SK-N-SH treated with all-trans-retinoic acid at 6 μM for 48 hours (cell line): ENCODE data around the gene SELENOM.

Experiments used
- BACH2 ChIP-seq: fragments of 250-450 bp; sonication (Bioruptor Pico); IDR thresholded peaks from 2 replicates; pipeline ENCODE4 v1.9.0; 2021; ENCODE audit warnings: mild to moderate bottlenecking, borderline replicate concordance
- OSR1 ChIP-seq: fragments of 250-450 bp; sonication (Bioruptor Pico); IDR thresholded peaks from 2 replicates; pipeline ENCODE4 v1.8.0; 2022; ENCODE audit warnings: moderate library complexity, mild to moderate bottlenecking, inconsistent platforms
- ZFP3 ChIP-seq: fragments of 250-450 bp; sonication (Bioruptor Pico); IDR thresholded peaks from 2 replicates; pipeline ENCODE4 v1.5.0; 2020; ENCODE audit warnings: mild to moderate bottlenecking, moderate library complexity
- ZFP30 ChIP-seq: fragments of 450-650 bp; formaldehyde crosslinking; IDR thresholded peaks from 2 replicates; pipeline ENCODE4 v1.5.0; 2022; ENCODE audit warnings: mild to moderate bottlenecking, moderate library complexity
- ZNF565 ChIP-seq: fragments of 450-650 bp; formaldehyde crosslinking; conservative IDR thresholded peaks from 2 replicates; pipeline ENCODE4 v1.5.0; 2020; ENCODE audit warnings: low read depth, mild to moderate bottlenecking, moderate library complexity
- ZNF70 ChIP-seq: fragments of 450-650 bp; formaldehyde crosslinking; IDR thresholded peaks from 2 replicates; pipeline ENCODE4 v1.5.0; 2020; ENCODE audit warnings: mild to moderate bottlenecking, moderate library complexity
- TF ChIP-seq, protein P1 (sequence below): fragments of 250-450 bp; sonication (Bioruptor Pico); IDR thresholded peaks from 2 replicates; pipeline ENCODE4 v1.5.1; 2021; ENCODE audit warnings: mild to moderate bottlenecking, moderate library complexity

DNA sequence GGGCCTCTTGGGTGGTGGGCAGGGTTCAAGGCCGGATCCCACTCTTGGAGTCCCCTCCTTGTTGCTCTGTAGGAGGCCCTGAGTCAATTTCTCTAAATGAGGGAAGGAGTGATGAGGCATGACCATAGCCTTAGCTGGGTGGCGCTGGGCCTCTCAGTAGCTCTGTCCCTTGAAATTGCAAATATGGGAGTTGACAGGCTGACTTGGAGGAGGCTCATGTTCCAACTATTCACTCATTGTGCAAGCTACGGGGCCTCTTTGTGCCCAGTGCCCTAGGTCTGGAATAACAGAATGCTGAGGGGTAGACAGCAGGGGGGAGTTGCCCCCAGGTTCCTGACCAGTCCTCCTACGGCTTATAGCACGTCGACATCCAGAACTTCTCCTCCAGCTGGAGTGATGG, 8.0 kb downstream of the SELENOM start:
- TF ChIP-seq ZNF565 (CRISPR knock-in tag), result no peak
- no peak for TF ChIP-seq ZNF70 (CRISPR knock-in tag)
- TF ChIP-seq ZFP3, result no peak
- TF ChIP-seq, protein P1, sequence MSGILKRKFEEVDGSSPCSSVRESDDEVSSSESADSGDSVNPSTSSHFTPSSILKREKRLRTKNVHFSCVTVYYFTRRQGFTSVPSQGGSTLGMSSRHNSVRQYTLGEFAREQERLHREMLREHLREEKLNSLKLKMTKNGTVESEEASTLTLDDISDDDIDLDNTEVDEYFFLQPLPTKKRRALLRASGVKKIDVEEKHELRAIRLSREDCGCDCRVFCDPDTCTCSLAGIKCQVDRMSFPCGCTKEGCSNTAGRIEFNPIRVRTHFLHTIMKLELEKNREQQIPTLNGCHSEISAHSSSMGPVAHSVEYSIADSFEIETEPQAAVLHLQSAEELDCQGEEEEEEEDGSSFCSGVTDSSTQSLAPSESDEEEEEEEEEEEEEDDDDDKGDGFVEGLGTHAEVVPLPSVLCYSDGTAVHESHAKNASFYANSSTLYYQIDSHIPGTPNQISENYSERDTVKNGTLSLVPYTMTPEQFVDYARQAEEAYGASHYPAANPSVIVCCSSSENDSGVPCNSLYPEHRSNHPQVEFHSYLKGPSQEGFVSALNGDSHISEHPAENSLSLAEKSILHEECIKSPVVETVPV (CRISPR knock-in tag), result no peak
- no peak for TF ChIP-seq OSR1 (CRISPR knock-in tag)
- no peak for TF ChIP-seq BACH2 (CRISPR knock-in tag)
- TF ChIP-seq ZFP30 (CRISPR knock-in tag), result no peak
